ENCODE data around the gene GNPTAB.
A peak's percentile ranks its signal among the peaks of the same experiment; 100 is the strongest.

The GNPTAB gene

GRCh38 chr12:101732318-101732717 lies 98.4 kb downstream of the GNPTAB start:
- no peak for DNase-seq

GRCh38 chr12:101729842-101730241 lies 100.9 kb downstream of the GNPTAB start:
- DNase-seq = no peak

DNA sequence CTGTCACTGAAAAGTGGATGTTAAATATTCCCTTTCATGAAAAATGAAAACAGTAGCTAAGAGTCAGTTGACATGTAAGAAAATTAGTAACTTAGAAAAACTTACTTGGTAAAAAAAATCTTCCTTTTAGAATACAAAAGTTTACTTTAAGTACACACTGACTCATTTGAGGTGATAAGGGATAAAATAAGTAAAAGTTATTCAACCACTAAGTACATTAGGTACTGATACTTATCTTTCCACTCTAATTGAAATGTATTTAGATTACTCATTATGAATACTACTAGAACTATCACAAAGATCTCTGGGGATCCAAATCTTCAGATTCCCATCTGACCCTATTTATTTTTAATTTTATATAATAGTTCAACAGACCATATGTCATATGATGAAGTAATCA lies 103.7 kb downstream of the GNPTAB start:
- DNase-seq = no peak

DNA sequence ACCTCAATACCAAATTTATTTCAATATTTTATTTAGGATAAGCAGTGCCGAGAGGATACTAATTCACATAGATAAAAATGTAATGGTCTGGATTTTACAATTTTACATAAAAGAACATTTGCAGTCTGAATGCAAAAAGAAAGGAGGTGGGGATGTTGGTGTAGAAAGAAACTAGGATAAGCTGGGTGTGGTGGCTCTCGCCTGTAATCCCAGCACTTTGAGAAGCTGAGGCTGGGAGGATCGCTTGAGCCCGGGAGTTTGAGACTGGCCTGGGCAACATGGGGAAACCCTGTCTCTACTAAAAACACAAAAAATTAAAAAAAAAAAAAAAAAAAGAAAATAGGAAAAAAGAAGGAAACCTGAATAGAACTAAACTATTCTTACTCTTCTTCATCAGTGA lies 108.4 kb downstream of the GNPTAB start:
- no peak for DNase-seq

GRCh38 chr12:101720118-101720517 lies 110.6 kb downstream of the GNPTAB start:
- DNase-seq = no peak

DNA sequence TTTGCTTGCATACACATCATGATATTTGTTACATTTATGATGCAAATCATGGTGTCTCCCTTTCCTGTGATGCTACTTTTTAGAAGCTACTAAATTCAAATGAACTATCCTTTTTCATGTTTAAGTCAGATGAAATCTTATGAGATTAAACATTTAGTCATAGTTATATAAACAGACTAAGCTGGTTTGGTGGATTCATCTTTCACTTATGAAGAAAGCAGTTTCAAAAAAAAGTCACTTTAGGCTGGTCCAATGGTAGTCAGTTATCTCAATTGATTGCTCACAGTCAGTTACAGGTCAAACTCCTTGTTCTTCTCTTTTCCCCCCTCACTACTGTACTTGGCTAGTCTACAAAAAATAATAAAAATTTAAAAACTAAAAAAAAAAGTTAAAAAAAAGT lies 111.2 kb downstream of the GNPTAB start:
- no peak for DNase-seq

- no peak for DNase-seq
Observed at GRCh38 chr12:101714877-101715444, 115.8 kb downstream of the GNPTAB start.

DNA sequence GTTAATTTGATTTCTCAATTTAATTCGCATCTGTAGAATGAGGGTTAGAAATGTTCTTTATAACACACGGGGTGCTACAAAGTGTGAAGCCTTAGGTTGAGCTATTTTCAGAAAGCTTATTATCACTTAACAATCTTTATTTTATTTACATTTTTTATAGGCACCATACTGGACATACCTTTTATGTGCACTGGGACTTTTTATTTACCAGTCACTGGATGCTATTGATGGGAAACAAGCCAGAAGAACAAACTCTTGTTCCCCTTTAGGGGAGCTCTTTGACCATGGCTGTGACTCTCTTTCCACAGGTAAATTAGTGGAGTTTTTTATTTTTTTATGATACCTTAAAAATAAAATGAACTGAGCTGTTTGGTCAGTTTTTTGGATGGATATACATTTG lies 116.8 kb downstream of the GNPTAB start:
- DNase-seq = no peak

- DNase-seq = no peak
Observed at GRCh38 chr12:101713059-101713682, 117.6 kb downstream of the GNPTAB start.

- DNase-seq = no peak
Observed at GRCh38 chr12:101710288-101710687, 120.5 kb downstream of the GNPTAB start.

- no peak for DNase-seq
Observed at GRCh38 chr12:101707131-101707782, 123.5 kb downstream of the GNPTAB start.

DNA sequence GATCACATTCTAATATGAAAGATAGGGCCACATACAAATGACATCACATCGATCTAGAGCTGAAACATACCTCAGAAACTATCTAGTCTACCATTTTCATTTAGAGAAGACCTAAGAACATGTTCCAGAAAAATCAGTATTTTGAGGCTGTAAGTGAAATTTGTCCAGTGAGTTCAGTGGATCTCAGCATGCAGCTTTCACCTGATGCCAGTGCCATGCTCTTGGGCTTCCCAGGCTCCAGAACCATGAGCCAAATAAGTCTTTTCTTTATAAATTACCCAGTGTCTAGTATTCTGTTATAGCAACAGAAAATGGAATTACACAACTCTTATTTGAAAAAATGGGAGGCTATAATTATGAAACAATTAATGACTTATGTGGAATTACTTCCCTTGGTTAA lies 124.4 kb downstream of the GNPTAB start:
- DNase-seq = no peak

DNA sequence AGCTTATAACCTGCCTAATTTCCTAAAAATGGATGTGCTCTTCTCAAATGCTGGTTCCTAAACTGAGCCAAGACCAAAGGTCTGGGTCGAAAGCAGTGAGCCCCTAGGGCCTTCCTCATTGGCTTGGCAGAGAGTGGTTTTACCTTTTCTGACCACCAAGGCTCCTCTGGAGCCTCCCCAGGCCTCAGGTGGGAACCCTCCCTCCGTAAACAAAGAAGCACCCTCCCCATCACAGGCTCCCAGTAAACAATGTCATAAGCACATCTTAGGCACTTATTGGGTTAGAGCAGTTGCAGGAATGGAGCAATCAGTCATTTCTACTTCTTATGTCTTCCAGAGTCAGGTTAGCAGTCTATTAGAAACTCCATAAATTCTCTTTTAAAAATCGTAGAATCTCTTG lies 127.3 kb downstream of the GNPTAB start:
- no peak for DNase-seq

DNA sequence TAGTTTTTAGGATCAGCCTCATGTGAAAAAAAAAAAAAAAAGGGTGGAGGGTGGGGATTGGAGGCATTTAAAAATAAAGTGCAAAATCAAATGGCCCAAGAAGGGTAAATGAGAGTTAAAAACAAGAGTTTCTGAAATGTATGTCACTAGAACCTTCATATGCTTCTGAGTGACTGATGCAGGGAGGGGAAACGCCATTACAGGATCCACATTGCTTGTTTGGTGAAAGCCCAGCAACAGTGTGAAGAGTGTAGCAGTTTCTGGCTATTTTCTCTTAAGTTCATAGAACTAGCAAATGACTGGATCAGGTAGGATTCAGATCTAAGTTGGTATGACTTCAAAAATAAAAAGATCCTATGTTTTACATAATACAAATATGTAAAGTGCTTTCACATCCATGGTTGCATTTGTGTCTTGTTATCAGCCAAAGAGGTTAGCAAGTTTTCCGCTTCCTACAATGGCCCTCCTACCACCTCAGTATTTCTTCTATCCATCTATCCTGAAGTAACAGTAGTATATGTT lies 130.4 kb downstream of the GNPTAB start:
- DNase-seq = no peak

- DNase-seq = no peak
Observed at GRCh38 chr12:101698800-101699347, 131.9 kb downstream of the GNPTAB start.

DNA sequence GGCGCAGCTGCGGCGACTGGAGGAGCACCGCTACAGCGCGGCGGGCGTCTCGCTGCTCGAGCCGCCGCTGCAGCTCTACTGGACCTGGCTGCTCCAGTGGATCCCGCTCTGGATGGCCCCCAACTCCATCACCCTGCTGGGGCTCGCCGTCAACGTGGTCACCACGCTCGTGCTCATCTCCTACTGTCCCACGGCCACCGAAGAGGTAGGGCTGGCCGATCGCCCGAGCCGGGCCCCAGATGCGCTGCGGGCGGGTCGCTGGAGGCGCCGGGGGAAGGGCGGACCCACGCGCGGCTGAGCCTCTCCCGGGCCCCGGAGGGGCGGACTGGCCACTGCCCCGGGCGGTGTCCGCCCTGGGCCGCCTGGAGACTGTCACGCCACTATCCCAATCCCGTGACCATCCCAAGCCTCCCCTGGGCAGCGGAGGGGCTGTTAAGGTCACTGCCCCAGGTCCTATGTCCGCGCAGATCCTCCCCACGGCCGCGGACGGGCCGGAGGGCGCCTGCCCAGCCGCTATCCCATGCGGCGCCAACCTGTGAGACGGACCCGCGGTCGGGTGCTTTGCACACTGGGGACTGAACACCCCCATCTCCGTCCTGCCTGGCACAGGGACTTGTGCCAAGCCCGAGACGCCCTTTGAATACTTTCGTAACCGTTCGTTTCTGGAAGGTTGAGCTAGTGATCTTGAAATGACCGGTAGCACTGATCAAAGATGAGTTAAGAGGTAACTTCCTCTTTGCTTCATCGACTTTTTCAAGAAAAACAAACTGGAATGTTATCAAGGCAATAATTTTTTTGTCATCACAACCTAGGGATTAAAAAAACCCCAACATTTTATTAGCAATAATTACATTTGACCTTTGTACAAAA lies 132.6 kb downstream of the GNPTAB start:
- peak; percentile 44 for DNase-seq

DNA sequence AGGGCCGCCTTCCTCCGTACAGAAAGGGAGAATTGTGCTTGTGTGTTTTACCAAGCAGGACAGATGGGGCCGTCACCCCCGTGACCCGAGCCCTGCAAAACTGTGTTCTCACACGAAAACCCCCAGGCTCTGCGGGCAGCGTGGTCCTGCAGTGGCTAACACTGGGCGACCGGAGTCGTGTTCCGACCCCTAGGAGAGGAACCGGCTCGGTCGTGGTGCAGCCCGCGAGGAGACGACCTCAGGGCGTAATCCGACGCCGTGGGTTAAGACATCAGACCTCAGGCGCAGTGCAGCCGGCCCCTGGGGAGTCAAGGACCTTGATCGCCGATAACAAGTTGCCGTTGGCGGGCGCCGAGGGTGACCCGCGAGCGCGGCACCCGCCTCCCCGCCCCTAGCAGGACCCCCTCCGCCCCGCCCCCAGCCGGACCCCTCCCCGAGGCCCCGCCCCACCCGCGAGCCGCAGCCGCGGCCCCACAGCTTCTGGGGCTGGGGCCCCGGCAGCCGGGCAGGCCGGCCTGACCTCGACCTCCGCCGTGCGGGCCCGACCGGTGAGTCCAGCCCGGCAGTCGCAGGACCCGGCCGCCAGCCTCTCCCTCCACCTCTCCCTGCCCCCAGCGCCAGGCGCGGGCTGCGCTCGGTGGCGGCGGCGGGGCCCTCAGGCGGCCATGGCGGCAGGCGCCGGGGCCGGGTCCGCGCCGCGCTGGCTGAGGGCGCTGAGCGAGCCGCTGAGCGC lies 133.4 kb downstream of the GNPTAB start, which contains the start of gene CHPT1:
TSS of gene CHPT1 (plus strand) at position 444 of the 733 bp plus-strand sequence. CDS start at position 666, 222 bp downstream.
- DNase-seq = peak; percentile 33

GRCh38 chr12:101696251-101697196 lies 134.2 kb downstream of the GNPTAB start:
- no peak for DNase-seq

DNA sequence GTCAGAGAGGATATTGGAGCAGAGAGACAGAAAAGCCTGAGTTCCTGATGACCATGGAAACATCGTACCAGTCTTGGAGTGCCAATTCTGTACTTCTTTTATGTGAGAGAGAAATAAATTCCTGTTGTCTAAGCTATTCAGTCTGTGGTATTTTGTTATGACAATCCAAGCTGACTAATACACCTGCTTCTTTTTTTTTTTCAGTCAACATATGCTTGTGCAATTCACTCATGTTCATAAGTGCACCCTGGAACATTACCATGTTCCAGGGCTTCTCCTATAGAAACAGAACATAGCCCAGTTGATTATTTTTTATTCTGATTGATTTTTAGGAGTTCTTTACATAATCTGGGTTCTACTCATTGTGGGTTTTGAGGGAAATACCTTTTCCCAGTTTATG lies 135.1 kb downstream of the GNPTAB start:
- no peak for DNase-seq
